Measurements from ENCODE around the gene IQSEC1. TPM values are rescaled to one million over a fixed set of nuclear protein-coding genes. Genes with fewer than 3 reads are reported as not detected.
A peak's percentile ranks its signal among the peaks of the same experiment; 100 is the strongest.

Gene IQSEC1
- polyA plus RNA-seq, 3 donors, result 17.7 to 61.7 (median 30.3) TPM

- Mint-ChIP-seq H3K4me3 (peak overlapping the region in 1 of 2 donors; percentile 16), H3K36me3 (no peaks in the 10 kb centered on the region), H3K9me3 (peaks cover 0 to 7% (median 4%) of the 10 kb centered on the region in 7 donors), H3K27ac (no peak overlapping the region), H3K4me1 (peaks cover 4% of the 10 kb centered on the region), H3K27me3 (ENCODE audit: low read depth in 3 of 3) (peaks cover 25 to 31% (median 27%) of the 10 kb centered on the region in 3 donors)
- no peak overlapping the region for H3K9ac ChIP-seq (ENCODE audit: insufficient read depth, low read length, poor library complexity, severe bottlenecking)
- H3K4me3 ChIP-seq (replicated peaks in 1 of 3; ENCODE audit: low read depth in 2 of 3, low read length in 3 of 3), result no peak overlapping the region
- no peak overlapping the region for H2AFZ ChIP-seq (ENCODE audit: insufficient read depth, low read depth, low read length, poor library complexity, severe bottlenecking)
- peaks cover 0 to 10% of the 10 kb centered on the region in 2 donors for H3K27me3 ChIP-seq (ENCODE audit: control insufficient read depth in 2 of 2, insufficient read depth in 2 of 2, low read length in 2 of 2)
- DNase-seq, result peak in 1 of 3 donors; percentile 32
- H3K4me2 ChIP-seq (replicated peaks; ENCODE audit: extremely low read depth, low read length, poor library complexity, severe bottlenecking), result no peak overlapping the region
- no peaks in the 10 kb centered on the region for H4K20me1 ChIP-seq (ENCODE audit: insufficient read depth, low read length)
- intact Hi-C loops (cut with micrococcal nuclease), result no loop called here
- TF ChIP-seq CTCF (IDR thresholded peaks at IDR 0.05), result no peak
- H3K9me3 ChIP-seq (replicated peaks in 1 of 2; ENCODE audit: control insufficient read depth in 1 of 2, insufficient read depth in 1 of 2, low read length in 2 of 2), result no peaks in the 10 kb centered on the region
- no peaks in the 10 kb centered on the region for H3K79me2 ChIP-seq (ENCODE audit: insufficient read depth, low read length)
- no peaks in the 10 kb centered on the region for H3K4me1 ChIP-seq (ENCODE audit: control insufficient read depth in 1 of 2, insufficient read depth in 2 of 2, low read length in 2 of 2)
- WGBS (ENCODE audit: insufficient coverage), result 6% methylated on average over 5 of the region's 8 CpGs
- no peaks in the 10 kb centered on the region for H3K36me3 ChIP-seq (replicated peaks in 1 of 2; ENCODE audit: control insufficient read depth in 1 of 2, insufficient read depth in 2 of 2, low read length in 2 of 2)
- H3K27ac ChIP-seq (ENCODE audit: low read depth in 1 of 2, low read length in 2 of 2), result no peak overlapping the region
Measured at GRCh38 chr3:13110678-13111116, 37.5 kb upstream of the IQSEC1 start.

GRCh38 chr3:13109516-13109915 lies 36.3 kb upstream of the IQSEC1 start:
- H3K4me3 Mint-ChIP-seq, result peak overlapping the region in 1 of 2 donors; percentile 39

More at GRCh38 chr3:13109516-13109915, 36.3 kb upstream of the IQSEC1 start:
- Mint-ChIP-seq H3K36me3 (no peaks in the 10 kb centered on the region), H3K27ac (no peak overlapping the region), H3K27me3 (ENCODE audit: low read depth in 3 of 3) (peaks cover 24 to 29% (median 28%) of the 10 kb centered on the region in 3 donors), H3K4me1 (peaks cover 4% of the 10 kb centered on the region), H3K9me3 (peaks cover 0 to 9% (median 4%) of the 10 kb centered on the region in 7 donors)
- H3K9me3 ChIP-seq (replicated peaks in 1 of 2; ENCODE audit: control insufficient read depth in 1 of 2, insufficient read depth in 1 of 2, low read length in 2 of 2), result no peaks in the 10 kb centered on the region
- no peak overlapping the region for H3K4me3 ChIP-seq (replicated peaks in 1 of 3; ENCODE audit: low read depth in 2 of 3, low read length in 3 of 3)
- H3K79me2 ChIP-seq (ENCODE audit: insufficient read depth, low read length), result no peaks in the 10 kb centered on the region
- no peak overlapping the region for H3K9ac ChIP-seq (ENCODE audit: insufficient read depth, low read length, poor library complexity, severe bottlenecking)
- no peaks in the 10 kb centered on the region for H3K4me1 ChIP-seq (ENCODE audit: control insufficient read depth in 1 of 2, insufficient read depth in 2 of 2, low read length in 2 of 2)
- no peak for TF ChIP-seq CTCF (IDR thresholded peaks at IDR 0.05)
- no peak for DNase-seq
- no peaks in the 10 kb centered on the region for H4K20me1 ChIP-seq (ENCODE audit: insufficient read depth, low read length)
- no peak overlapping the region for H2AFZ ChIP-seq (ENCODE audit: insufficient read depth, low read depth, low read length, poor library complexity, severe bottlenecking)
- H3K27me3 ChIP-seq (ENCODE audit: control insufficient read depth in 2 of 2, insufficient read depth in 2 of 2, low read length in 2 of 2), result peaks cover 0 to 10% of the 10 kb centered on the region in 2 donors
- no CpG with 5 or more reads among the region's 5 CpGs for WGBS (ENCODE audit: insufficient coverage)
- intact Hi-C loops (cut with micrococcal nuclease), result no loop called here
- H3K36me3 ChIP-seq (replicated peaks in 1 of 2; ENCODE audit: control insufficient read depth in 1 of 2, insufficient read depth in 2 of 2, low read length in 2 of 2), result no peaks in the 10 kb centered on the region
- no peak overlapping the region for H3K4me2 ChIP-seq (replicated peaks; ENCODE audit: extremely low read depth, low read length, poor library complexity, severe bottlenecking)
- H3K27ac ChIP-seq (ENCODE audit: low read depth in 1 of 2, low read length in 2 of 2), result no peak overlapping the region
